Suprapubic skin (tissue), 4 donors: ENCODE results near the gene NCR1.

ENCODE experiments used
- EP300 ChIP-seq: sonication (generic); formaldehyde crosslinking; IDR thresholded peaks from one replicate; pipeline ENCODE4 v1.6.1; 2017; ENCODE audit warnings: antibody characterized with exemption
- POLR2AphosphoS5 ChIP-seq, 3 donors: sonication (generic); formaldehyde crosslinking; IDR thresholded peaks; one replicate each; pipeline ENCODE4 v1.6.1; 2017; ENCODE audit warnings: antibody characterized with exemption in 3 of 3
- TF ChIP-seq, protein P1 (sequence below), 2 donors: fragments of 200-600 bp in 1 of 2; fragments of 450-650 bp in 1 of 2; sonication (generic) in 1 of 2; IDR thresholded peaks; one replicate each; pipeline ENCODE4 v1.5.1; 2016 to 2019; ENCODE audit warnings: antibody characterized with exemption in 2 of 2, mild to moderate bottlenecking in 1 of 2, moderate library complexity in 1 of 2

DNA sequence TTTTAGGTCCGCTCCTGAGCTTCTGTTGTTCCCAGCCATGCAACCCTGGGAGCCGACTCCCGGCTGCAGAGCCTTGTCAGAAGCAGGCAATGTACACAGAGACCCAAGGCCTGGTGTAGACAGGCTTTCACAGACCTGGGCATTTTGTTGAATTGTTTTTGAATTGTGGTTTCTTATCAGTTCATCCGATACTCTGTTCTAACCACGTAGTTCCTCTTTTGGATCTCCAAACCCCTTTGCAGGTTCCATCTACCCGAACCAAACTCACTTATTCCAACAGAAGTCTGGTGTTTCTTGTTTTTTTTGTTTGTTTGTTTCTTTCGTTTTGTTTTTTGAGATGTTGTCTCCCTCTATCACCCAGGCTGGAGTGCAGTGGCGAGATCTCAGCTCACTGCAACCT is 53.9 kb downstream of the NCR1 start:
- TF ChIP-seq, protein P1, sequence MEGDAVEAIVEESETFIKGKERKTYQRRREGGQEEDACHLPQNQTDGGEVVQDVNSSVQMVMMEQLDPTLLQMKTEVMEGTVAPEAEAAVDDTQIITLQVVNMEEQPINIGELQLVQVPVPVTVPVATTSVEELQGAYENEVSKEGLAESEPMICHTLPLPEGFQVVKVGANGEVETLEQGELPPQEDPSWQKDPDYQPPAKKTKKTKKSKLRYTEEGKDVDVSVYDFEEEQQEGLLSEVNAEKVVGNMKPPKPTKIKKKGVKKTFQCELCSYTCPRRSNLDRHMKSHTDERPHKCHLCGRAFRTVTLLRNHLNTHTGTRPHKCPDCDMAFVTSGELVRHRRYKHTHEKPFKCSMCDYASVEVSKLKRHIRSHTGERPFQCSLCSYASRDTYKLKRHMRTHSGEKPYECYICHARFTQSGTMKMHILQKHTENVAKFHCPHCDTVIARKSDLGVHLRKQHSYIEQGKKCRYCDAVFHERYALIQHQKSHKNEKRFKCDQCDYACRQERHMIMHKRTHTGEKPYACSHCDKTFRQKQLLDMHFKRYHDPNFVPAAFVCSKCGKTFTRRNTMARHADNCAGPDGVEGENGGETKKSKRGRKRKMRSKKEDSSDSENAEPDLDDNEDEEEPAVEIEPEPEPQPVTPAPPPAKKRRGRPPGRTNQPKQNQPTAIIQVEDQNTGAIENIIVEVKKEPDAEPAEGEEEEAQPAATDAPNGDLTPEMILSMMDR (IDR thresholded peaks at IDR 0.05), result no peak
- TF ChIP-seq POLR2AphosphoS5 (IDR thresholded peaks at IDR 0.05) (no peak), EP300 (no peak)
